ENCODE results near the gene CDK5RAP2.

The CDK5RAP2 gene

DNA sequence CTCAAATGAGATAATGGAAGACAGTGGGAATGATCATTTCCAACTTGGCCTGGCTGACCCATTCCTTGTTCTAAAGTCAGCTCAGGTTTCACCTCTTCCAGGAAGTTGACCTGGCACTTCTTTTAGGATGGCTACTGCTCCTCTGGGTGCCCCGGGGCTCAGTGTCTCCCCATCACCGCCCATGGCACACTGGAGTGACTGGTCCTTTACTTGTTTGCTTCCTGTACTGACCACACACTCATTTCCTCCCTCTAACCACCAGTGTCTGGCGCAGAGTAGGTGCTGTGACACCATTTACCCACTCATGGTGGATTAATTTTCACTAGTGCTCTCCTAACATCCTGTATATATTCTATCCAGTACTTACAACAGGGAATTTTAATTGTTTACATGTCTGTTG, 183.5 kb downstream of the CDK5RAP2 start:
- DNase-seq = no peak

DNA sequence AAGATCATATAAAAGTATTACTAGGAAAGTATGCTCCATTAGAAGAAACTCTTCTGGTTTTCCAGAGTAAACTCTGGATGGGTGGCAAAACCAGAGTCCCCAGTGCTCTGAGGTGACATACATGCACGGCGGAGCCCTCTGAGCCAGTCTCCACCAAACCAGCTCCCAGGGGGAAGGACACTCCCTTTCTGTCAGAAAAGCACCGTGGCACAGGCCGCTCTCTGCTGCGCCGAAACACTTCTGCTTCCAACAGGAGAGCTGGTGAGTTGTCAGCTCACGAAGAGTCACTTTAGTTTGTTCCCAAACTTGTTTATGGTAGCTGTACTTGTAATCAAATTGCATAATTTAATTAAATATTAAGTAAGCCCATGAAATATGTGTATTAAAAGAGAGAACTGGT, 184.6 kb downstream of the CDK5RAP2 start:
- DNase-seq = no peak

DNA sequence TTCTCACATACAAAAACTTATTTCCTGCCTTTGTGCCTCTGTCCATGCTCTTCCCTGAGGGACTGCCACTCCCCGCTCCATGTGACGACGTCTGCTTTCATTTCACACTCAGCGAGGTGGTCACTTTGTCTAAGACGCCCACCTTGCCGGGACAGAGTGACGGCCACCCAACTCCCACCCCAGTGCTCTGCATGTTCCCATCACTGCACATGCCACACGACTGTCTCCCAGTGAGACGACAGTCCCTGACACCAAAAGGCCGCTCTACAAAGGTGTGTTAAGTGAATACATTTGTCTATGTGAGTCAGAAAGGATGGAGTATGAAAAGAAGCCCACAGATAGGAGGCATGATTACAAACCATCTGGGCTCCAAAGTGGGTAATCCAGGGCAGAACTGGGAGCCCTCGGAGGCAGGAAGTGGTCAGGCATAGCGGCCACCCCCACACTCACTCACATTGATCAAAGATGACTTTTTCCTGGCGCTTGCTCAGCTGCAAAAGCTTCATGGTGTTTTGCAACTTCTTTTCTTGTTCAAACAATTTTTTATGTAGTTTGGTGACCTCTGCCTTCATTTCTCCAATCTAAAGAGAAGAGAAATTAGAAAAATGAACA, 185.8 kb downstream of the CDK5RAP2 start:
- DNase-seq = no peak

DNA sequence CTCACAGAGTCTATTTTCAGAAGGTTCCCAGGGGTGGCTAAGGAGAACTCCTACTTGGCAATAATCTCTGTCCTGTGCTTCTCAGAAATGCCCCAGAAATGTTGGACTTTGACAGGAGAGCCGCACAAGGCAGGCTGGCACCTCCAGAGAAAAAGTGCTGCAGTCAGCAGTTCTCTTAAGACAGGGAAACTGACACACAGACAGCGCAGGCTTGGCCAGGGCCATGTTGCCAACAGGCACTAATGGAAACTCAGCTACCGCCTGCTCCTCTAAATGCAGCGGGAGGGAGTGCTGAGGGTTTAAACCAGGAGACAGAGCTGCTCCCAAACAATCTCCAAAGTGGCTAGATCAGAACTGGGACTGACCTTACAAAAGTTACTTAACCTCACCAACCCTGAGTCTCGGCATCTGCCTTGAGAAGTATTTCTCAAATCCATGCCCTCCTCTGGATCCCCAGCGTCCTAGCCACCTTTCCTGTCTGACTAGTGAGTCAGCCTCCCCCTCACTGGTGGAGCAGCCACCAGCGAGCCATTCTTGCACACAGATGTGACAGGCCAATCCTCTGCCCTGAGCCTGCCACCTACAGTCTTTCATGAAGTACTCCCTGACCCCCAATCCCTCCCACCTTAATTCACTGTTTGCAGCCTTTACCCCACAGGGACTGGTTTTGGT, 186.4 kb downstream of the CDK5RAP2 start:
- peak; percentile 42 for DNase-seq

DNA sequence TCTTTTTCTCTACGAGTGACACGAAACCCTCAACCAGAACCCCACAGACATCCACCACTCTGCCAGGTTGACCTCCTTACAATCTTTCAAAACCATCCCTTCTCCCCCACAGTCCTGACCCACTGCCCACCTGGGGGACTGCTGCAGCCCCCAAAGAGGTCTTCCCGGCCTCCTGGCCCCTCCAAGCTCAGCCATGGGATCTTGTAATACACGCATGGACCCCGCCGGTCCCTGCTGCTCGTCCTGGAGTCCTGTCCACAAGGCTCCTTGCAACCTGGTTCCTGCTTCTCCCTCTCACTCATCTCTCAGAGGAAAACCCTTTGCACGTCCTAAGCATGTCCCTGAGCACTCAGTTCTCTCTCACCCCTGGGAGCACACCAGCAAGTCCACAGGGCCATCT, 187.3 kb downstream of the CDK5RAP2 start:
- DNase-seq = no peak

DNA sequence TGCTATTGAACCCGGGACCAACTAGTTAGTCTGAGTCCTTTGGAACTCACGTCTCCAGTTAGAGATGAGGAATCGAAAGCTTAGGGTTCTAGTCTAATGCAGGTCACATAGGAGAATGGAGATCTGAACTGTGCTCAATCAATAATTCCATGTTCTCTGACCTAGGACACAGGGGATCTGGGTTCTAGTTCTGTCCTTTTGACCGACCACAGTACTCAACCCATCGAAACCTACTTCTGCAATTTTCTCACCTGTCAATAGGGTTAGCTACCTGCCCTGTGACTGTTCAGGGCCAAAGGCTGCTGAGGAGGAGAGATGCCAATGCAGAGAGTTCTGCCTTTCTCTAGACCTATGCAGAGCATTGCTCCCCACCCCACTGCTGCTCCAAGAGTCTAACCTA, 187.7 kb downstream of the CDK5RAP2 start:
- no peak for DNase-seq

DNA sequence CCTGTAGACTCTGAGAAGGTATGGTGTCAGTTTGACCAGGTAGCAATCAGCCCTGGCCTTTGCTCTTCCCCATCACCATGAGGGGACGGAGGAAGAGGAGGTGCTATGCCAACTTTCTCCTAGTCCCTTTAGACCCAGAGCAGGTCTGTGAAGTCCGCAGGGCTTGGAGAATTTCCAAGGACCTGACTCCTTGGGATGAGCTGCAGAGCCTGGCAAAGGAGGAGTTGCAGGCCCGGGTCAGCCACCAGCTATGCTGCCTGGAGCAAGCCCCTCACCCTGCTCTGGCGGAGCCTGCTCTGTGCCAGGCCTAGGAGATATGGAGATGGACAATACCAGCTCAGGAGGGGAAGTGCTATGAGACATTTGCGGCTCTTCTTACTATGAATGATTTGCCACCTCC, 188.3 kb downstream of the CDK5RAP2 start:
- DNase-seq = no peak

DNA sequence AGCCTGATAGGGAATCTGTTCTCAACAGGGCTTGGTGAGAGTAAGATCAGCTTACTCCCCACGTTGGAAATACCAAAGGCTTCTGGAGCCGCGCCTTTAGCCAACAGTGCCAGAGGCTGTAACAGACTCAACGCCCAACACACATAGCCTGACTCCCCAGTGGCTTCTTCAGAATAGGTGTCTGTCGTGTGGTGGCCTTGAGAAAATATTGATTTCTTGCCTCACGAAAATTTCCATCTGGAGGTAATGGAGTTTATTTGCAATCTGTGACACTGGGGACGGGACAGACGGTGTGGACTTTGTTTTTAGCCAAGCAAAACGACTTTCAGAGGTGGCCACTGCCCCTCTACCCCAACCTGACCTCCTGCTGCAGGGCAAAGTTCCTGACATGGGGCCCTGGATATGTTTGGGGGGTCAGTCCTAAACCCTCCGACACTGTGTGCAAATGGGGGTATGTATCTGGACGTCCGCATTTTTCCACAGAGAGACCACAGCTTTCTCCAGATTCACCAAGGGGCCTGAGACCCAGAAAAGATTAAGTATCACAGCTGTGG, 189.3 kb downstream of the CDK5RAP2 start:
- no peak for DNase-seq

DNA sequence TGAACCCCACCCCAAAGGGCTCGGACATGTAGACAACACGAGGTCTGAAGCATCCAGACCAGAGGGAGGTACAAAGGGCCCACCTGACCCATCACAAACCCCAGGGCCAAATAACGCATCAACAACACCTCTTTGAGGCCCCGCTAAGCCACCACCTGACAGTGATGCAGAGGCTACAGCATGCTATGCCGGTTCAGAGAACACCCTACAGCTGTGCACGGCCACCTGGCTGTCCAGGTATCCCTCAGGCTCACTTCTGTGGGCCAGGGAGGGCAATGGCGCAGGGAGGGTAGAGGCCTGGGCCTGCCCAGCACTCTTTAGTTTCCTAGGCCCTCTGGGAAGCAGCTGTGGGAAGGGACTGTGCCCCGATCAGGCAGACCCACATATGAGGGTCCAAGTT, 190.1 kb downstream of the CDK5RAP2 start:
- no peak for DNase-seq

DNA sequence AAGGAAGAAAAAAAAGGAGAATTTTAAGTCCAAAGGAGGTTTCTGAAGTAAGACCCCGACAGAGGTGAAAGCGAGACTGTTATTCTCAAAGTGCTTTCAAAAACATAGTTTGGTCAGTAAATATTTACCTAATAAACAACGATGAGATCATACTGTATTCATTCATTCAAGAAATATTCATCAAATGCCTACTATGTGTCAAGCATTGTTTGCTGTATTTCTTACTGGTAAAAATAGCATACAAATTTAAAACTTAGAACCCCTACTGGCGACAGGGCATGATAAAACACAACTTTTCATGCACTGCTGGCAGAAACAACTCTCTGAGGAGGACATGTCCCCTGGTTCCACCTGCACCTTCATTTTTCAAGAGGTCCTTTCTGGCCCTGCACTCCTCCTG, 190.7 kb downstream of the CDK5RAP2 start:
- DNase-seq = no peak

DNA sequence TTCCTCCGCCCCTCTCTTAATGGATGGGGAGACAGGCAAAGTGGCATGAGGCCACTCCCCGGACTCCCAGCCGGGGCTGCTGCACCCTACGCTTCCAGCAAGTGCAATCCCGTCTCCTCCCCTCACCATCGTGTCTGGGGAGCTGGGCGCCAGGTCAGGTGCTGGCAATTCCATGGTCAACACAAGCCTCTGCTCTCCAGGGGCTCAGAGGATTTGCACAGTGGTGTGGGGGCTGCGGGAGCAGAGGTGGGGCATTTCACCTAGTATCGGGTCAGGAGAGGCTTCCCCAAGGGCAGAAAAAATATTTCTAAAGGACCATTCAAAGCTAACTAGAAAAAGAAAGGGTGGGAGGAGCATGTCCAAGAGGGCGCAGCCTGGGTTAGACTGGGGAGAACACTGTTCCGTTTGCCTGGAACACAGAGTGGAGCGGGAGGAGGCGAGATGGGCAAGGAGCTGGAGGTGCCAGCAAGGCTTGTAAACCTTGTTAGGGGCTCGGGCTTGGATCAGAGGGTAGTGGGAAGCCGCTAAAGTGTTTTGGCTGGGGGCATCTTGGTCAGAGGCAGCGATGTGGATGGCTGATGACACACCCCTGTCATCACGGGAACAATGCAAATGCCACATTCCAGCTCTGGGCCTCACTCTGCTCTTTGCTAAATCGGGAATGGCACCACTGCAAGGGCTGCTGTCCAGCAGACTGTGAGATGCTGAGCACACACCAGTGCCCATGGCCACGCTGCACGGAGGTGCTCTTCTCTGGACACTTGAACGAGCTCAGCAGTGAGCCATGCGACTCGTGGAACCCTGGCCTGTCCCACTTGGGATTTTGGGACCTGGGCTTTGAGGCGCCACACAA, 191.7 kb downstream of the CDK5RAP2 start:
- no peak for DNase-seq

DNA sequence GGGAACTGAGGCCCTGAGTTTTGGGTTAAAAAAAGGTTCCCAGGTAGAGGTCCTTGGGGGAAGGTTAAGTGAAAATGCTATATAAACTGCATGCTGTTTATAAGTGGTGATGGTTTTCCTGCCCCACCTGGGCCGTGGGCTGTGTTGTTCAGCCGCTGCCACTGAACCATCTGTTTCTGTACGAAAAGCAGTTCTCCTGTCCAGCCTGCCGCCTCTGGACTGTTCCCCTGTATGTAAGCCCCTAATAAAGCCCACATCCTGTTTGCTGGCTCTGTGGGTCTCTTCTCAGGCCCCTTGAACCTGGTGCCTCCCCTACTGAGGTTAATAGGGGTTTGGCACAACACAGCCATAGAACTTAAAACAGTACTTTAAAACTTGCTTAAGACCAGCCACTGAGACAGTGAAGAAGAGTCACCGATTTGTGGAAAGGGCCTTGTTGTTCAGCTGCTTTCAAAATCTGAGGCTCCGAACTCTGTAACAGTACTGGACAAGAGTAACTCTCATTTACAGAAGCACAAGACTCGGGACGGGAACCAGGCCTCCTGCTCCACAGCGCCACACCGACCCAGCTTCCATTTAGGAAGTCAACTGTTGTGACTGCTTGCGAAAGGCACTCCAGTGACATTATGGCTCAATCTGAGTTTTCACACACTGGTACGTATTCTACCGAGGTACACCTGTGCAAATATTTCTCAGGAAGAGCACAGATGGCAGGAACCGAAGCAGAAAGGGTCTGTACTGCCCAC, 192.5 kb downstream of the CDK5RAP2 start:
- no peak for DNase-seq

DNA sequence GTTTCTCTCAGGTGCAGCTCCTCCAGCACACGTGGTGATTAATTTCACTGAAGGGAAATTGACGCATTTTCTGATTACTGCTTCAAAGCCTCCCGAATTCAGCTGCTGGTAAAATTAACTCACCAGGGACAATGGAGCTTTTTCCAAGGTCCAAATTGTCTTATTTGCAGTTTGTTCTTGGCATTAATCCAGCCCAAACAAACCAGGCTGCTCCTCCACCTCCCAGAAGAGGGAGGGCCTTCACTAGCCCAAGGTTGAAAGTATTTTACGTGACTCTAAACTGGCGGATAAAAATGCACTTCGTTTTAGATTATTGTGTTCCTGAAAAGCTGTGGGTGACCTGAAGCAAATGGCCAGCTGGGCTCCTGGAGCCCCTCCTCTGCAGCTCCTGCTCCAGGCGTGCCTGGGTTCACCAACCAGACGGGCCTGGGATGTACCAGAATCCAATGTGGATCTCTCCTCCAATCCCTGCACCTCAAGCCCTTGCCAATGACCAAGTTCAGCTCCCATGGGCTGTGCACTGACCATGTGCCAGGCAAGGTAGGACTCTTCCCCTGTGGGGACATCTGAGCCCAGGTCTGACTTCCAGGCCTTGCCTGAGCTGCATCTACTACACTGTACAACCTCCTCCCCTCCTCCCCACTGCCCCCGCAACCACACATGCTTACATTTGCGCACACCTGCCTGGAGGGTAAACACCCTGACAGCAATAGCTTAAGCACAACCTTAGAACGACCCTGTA, 193.4 kb downstream of the CDK5RAP2 start:
- no peak for DNase-seq

DNA sequence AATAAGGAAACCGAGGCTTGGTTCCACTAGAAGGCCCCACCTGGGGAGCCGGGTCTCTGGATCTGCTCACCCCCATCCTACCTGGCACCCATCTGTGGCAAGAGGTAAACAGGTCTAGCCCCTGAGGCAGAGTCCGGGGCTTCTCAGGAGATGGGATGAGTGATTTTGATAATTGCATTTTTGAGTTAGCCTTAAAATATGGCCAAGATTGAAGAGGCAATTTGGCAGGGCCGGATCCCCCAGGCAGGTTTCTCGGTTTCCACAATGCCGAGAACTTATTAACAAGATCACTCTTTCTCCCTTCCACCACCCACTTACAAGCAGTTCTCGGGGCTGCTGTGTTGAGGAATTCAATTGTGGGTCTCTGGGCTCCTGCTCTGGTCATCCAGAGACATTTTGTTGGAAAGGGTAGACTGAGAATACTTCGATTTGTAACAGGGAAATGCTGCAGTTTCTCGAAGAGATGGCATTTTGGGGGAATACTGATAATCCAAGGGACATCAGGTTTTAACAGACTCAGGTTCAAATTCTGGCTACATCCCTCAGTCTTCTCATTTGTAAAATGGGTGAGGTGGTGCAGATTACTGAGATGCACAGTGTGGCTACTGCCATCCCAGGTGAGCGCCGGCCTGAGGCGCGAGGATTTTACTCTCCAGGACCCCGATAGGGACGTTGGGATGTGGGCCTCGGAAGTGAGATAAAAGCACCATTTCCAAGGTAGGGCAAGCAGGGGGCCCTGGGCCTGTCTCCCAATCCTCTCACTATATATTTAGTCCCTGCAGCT, 194.2 kb downstream of the CDK5RAP2 start:
- no peak for DNase-seq

DNA sequence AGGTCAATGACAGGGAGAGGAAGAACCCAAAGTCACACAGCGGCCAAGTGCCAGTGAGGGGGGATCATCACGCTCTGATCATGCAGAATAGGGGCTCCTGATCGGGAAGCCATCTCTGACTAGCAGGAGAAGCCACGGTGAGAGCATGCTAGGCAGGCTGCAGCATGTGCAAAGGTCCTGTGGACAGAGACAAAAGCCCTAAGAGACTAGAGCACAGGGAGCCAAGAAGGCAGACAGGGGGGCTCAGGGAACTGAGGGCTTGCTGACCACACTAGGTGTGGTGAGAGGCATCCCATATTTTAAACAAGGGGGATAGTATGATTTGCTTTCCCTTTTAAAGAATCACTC, 195.1 kb downstream of the CDK5RAP2 start:
- DNase-seq = no peak

DNA sequence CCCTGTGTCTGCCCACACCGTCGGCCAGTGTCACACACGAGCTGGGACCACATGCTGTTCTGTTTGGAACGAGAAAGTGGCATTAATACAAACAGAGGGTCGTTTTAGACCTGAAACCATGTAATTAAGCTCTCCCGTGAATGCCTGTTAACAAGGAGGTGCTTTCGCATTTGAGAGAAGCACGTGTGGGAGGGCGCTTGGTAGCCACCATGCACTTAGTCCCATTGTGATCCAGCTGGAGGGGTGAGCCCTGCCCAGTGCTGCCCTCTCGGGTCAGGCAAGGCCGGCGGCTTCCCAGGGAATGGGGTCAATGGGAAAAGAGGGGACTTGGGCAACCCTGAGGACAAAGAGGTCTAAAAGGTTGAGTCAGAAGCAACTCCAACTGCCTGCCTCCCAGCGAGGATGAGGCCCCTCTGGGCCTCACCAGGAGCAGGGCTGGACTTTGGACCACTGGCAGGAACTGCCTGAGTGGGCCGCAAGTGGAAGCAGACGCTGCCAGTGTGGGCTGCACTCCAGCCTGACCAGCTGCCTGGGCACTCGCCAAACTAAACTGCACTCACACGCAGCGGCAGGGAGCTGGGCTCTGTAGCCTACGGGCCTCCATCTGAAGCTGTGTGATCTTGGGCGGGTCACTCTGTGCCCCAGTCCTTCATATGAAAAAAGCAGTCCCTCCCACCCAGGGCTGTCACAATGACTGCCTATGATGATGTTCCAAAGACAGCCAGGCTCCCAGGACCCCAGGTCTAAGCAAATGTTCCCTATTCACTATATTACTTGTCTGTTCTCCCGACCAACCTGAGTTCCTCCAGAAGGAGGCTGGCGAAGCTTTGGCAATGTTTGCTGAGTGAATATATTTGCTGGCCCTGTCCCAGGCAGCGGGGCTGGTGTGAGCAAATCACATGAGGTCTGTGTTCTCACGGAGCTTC, 195.7 kb downstream of the CDK5RAP2 start:
- DNase-seq = peak; percentile 6

DNA sequence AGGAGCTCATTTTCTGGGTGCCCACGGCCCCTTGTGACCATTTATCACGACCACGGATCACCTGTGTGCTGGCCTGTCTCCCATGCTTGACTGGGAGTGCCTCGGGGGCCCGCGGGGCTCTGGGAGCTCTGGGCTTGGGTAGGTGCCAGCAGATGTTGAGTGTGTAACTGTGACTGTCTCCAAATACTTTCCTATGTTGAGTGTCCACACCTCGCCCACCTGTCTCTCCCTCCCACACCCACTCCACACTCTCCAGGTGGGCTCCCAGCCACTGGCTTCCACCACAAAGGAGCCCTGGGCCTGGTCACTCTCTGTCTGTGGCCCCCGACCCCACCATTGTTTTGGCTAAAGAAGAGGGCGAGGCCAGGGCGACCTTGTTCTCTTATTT, 196.4 kb downstream of the CDK5RAP2 start:
- DNase-seq = no peak

DNA sequence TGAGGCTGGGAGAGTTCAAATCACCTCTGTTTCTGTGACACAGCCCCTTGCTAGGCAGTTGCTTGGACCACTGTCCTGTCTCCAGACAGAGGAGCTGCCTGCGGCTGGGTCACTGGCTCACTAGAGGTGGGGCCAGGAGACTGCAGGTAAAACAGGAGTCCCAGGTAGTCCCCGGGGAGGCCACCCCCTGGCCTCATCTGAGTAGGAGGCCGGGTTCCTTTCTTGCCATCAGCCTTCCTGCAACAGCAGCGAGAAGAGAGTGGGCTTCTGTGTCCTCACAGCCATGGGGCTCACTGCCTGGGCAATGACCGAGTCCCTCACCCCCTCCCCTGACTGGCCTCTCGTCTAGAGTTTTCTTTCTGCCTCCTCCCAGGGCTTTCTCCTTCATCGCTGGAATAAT, 197.5 kb downstream of the CDK5RAP2 start:
- DNase-seq = no peak

DNA sequence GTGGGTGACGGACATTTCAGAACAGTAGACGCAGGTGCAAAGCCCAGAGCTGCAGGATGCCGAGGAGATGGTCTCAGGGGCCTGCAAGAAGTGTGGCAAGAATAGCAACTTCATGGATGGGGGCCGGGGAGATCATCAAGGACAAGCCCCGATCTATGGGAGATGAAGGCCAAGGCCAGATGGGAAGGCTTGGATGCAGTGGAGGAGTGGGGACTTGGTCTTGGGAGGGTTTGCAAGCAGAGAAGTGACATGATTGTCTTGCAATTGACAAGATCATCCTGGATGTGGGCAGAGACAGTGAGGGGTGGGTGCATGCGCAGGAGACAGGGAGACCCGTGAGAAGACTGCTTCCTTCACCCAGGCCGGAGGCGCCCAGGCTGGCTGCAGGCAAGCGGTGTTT, 198.1 kb downstream of the CDK5RAP2 start:
- no peak for DNase-seq

DNA sequence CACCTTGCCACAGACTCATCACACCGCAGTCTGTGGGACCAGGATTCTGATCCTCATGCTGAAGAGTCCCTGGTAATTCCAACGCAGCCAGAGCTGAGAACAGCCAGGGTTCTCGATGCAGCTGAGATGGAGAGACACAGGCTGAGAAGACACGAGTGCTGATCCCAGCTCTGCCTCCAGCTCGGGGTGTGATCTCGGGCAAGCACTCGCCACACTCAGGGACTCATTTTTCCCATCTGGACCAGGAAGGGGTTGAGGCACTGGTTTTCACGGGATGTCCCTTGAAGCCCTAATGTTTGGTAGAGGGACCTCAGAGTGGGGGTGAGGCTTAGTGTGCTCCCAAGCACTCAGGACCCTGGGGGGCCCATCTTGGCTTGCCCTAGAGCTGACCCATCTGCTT, 200.4 kb downstream of the CDK5RAP2 start:
- DNase-seq = no peak
